Right hindlimb (tissue), 1 donor: Measurements from ENCODE around the gene DPAGT1.
"Not testable (repeated sequence)": the region's sequence is repeated elsewhere in the genome, so short reads cannot be mapped to it uniquely, and the experiment has no call there.

Experiments used
- DNase-seq: peaks from one replicate; pipeline ENCODE4 v3.0.0-alpha.2; 2018

Gene DPAGT1

DNA sequence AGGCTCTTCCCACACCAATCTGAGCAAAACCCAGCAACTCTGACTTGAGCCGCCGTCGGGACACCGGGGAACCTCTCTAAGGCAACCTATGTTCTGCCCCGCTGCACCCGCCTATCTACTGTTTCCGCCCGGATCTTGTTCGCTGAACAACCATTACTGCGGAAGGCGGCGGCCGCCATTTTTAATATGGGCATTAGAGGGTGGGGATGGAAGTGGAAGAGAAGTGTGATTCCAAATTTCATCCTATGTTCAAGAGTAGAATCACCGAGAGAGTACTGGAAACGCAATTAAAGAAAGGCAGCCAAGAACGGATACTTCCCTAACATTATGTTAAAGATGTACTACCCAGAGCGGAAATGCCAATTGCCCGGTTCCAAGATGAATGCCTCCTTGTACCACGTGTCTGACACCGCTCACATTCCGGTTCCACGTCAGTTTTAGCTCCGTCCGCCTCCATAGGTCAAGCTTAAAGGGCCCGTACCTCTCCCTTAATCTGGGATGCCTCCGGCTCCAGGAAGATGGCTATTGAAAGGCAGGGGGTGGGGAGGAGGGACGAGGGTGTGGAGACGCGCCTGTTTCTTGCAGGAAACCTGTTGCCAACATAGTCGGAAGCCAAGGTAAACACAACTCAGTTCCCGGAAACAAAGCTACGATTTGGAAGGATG, at the start of gene DPAGT1:
Gene DPAGT1 (minus strand): TSS at position 95 of the 665 bp plus-strand sequence. CDS start 198 bp downstream, outside the sequence.
- DNase-seq, result peak; percentile 96

DNA sequence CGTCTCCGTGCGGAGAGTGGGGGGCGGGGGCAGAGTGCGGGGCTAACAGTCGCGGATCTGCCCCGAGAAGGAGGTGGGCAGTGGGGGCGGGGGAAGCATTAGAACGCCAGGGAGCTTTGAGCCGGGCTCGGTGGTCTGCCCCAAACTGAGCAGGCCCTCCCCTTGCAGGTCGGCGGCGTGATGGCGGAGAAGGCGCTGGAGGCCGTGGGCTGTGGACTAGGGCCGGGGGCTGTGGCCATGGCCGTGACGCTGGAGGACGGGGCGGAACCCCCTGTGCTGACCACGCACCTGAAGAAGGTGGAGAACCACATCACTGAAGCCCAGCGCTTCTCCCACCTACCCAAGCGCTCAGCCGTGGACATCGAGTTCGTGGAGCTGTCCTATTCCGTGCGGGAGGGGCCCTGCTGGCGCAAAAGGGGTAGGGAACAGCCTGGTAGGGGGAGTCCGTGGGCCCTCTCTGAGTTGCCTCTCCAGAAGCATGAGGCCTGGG, 48.2 kb upstream of the DPAGT1 start:
- no peak for DNase-seq

DNA sequence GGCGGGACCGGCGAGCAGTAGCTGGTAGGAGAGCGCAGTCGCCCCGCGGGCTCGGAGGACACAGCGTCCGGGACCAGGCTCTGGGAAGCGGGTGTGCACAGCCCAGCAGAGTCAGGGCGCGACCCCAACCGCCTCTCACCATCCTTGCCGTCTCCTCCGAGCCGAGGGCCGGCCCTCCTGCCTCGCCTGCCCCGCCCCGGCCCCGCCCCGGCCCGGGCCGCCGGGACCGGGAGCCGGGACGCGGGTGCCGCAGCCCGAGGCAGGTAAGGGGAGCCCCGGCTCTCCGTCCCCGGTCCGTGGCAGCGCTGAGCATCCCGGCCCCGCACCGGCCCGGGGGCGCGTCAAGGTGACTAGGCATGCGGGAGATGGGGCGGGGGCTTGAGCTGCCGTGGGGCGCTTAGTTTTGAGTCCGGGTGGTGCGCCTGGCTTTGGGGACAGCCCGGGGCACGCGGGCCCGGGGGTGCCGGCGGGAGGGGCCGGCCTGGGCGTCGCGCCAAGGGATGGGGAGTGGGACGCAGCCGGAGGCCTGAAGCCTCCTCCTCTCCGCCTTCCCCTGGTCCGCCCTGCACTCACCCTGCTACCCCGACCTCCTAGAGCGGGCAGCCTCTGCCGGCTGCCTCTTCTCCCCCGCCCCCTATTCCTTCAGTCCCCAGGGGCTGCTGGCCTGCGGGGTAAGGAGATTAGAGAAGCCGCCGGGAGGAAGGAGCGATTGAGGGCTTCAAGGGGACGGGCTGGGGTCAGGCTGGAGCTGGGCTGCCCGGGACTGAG, 47.5 kb upstream of the DPAGT1 start, which contains the start of gene ABCG4:
Gene ABCG4 (plus strand): TSS at position 35 of the 768 bp plus-strand sequence. CDS start 914 bp downstream, outside the sequence.
- DNase-seq, result no peak

DNA sequence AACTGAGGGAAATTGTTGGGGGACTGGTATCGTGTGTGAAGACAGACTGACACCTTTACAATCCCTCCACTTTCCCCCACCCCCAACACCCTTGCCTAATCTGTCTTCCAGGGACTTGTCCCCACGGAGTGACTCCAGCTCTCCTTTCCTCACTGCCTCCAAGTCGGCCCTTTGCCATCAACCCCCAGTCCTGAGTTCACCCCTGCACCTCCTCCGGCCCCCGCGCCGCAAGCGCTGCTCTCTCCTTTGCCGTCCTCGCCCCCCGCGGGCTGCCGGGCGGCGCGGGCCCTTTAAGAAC, 47.0 kb upstream of the DPAGT1 start:
- no peak for DNase-seq

DNA sequence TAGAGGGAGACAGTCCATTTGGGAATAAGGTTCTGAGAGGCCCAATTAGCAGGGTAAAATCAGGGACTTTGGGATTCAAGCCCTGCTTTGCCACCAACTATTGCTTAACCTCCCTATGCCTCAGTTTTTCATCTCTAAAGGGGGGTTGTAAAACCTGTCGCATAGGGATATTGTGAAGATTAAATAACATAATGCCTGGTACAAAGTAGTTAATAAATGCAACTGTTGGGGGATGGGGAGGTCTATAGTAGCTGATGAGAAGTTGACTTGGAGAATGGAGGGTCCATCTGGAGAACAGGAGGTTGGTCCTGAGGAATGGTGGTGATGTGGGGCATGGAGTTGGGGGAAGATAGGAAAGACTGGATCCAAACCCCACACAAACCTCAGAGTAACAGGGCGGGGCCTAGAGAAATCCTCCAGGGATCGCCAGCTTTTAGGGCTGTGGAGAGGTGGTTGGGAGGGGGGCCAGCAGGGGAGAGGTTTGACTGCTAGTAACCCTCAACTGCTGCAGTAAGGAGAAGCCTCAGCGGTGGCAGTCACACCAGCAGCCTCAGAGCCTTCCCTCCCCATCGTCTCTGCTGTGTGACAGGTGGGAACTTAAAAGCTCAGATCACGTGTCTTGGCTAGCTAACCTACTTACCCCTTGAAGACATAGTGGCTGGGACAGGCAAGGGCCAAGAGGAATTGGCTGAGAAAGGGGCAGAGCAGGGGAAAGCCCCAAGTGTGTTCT, 46.1 kb upstream of the DPAGT1 start:
- DNase-seq, result no peak

DNA sequence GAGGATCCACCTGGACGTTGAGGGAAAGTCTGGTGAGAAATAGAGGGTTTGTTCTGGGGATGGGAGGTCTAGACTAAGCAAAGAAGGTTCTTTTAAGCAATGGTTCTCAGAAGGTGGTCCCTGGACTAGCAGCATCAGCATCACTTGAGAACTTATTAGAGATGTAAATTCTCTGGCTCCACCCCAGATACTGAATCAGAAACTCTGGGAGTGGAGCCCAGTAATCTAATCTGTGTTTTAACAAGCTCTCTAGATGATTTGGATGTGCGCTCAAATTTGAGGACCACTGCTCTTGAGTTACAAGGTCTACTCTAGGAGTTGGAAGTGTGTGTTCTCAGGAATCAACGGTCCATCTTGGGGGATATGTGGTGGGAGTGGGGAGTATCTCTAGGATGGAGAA, 43.9 kb upstream of the DPAGT1 start:
- DNase-seq, result no peak

DNA sequence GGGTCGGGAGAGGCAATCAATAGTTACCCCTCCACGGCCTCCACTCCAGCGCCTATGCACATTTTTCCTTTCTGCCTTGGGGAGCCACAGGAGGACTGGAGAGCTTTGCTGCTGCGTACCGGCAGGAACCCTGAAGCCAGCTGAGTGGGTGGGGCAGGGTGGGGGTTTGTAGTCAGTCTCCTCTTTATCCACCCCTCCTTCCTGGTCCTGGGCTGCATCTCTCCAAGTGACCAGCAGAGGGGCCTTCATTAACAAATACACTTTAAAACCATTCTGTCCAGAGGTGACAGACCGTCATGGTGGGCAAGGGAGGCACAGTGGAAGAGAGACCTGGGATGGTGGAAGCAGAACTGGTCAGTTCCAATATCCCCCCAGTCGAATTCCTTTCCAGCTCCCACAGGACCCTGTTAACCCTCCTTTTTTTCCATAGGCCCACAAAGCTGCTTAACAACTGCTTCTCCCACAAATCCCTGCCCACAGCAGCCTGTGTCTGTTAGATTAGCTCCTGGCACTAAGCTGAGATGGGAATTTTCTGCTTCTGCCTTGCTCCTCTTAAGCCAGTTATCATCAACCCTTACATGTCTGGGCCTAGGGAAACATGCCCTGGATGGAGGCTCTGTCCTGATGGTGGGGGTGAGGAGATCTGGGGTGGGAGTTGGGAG, 43.3 kb upstream of the DPAGT1 start:
- peak; percentile 73 for DNase-seq

DNA sequence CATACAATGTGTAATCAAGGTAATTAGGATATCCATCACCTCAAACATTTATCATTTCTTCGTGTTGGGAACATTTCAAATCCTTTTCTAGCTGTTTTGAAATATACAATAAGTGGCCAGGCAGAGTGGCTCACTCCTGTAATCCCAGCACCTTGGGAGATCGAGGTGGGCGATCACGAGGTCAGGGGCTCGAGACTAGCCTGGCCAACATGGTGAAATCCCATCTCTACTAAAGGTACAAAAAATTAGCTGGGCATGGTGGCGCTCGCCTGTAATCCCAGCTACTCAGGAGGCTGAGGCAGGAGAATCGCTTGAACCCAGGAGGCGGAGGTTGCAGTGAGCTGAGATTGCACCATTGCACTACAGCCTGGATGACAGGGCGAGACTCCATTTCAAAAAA, 37.6 kb upstream of the DPAGT1 start:
- not testable (repeated sequence) for DNase-seq

DNA sequence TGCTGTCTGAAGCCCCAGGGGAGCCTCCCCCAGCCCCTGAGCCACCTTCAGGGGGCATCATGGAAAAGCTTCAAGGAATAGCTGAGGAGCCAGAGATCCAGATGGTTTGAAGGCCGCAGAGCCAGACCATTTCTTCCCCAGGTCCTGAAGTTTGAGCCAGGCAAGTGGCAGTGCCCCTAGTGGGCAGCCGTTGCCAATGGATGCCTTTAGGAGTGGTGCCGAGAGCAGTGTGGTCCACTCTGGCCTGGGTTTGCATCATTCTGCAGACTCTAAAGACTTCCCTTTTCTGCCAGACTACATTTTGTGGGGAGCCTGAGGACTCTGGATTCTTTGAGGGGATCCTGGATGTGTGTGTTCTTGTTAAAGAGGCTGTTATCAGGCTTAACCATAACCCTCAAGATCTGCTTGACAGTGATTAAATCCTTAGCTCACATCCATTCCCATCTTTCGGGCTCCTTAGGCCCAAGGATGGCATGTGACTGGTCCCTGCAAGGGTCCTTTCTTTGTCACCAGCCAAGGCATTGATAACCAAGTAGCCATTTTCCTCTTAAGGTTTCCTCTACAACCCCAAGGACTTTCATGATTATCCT, 32.8 kb upstream of the DPAGT1 start:
- no peak for DNase-seq

DNA sequence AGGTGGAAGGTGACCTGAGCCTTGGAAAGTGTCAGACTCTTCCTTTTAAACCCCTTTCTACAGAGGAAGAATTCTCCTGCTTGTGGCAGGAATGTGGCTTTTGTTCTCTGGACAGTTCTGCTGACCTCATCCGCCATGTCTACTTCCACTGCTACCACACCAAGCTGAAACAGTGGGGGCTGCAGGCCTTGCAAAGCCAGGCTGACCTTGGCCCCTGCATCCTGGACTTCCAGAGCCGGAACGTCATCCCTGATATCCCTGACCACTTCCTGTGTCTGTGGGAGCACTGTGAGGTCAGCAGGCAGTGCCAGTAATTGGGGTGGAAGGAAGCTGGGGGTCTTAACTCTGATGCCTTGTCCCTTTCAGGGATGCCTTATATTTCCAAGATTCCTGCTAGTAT, 29.0 kb upstream of the DPAGT1 start:
- DNase-seq, result no peak

DNA sequence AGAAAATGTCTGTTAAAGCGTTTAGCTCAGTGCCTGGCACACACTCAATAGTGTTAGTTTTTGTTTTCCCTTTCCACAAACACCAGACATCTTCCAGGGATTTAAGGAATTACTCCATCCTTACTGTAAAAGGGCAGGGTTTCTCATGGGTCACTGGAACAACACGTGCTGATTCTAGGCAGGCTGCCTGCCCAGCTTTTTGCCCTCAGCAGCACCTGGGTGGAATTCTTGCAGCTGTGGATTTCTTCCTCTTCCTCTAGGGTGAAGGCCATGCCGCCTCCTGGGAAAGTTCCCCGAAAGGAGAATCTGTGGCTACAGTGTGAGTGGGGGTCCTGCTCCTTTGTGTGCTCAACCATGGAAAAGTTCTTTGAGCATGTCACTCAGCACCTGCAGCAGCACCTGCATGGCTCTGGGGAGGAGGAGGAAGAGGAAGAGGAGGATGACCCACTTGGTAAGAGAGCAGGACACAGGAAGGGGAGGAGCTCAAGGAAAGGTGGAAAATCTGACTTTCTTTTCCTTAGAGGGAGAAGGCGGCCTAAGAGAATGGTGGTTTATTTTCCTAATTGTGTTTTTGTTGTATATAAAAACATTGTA, 25.1 kb upstream of the DPAGT1 start:
- no peak for DNase-seq

DNA sequence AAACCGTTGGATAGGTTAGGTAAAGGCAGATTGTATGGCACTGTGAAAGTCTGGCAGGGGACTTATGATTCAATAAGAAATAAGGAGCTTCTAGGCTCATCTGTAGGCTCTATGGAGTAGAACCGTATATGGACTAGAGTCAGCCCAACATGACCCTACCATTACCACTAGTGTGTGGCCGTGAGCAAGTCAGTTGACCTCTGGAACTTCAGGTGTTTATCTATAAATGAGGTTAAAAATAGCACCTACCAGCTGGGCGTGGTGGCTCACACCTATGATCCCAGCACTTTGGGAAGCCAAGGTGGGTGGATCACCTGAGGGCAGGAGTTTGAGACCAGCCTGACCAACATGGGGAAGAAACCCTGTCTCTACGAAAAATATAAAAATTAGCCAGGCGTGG, 24.2 kb upstream of the DPAGT1 start:
- DNase-seq, result no peak

DNA sequence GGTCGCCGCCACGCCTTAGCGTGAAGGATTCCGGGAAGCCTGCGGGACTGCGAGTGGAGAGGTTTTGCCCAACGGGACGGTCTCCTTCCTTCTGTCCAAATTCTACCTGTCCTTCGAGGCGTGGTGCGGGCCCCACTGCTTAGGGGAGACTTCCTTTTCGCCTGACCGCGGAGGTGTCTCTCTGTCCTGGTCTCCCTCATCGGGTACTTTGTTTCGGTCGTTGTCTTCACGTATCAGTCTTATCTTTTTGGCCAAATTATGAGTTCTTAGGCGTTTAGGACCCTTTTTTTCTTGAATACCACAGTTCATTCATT, 20.1 kb upstream of the DPAGT1 start:
- no peak for DNase-seq

DNA sequence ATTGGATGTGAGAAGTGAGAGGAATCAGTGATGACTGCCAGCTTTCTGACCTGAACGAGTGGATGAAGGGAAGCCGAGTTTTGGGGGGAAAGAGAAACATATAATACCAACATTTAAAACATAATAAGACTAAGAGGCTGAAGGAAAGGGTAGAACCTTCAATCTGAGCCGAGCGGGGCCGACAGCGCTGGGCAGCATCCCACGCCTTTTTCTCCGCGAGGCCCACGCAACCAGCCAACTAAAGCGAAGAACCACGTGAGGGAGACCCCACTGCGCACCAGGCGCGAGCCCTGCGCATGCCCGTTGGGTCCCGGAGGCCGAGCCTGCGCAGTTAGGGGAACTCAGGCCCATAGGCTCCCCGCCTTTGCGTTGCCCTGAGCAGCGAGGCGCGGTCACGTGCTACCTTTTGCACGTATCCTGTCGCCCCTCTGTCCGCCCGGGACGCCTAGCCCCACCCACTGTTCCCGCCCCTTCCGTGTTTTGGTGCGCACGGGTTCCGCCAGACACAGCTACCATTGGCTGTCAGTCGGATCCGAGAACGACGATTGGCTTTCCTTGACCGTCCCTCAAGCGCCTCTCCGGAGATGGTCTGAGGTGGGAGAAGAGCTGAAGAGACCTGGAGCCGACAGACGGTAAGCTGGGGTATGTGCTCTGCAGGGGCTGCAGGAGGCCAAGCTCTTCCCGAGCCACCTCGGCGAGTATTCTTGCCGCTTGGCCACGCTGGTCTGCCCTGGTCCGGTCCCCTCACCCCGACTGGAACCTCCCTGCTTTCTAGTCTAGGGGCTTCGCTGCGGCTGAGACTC, 19.6 kb upstream of the DPAGT1 start, which contains the start of gene HINFP:
Gene HINFP (plus strand): TSS at position 573 of the 803 bp plus-strand sequence. CDS start 5,365 bp downstream, outside the sequence.
- DNase-seq, result peak; percentile 100

DNA sequence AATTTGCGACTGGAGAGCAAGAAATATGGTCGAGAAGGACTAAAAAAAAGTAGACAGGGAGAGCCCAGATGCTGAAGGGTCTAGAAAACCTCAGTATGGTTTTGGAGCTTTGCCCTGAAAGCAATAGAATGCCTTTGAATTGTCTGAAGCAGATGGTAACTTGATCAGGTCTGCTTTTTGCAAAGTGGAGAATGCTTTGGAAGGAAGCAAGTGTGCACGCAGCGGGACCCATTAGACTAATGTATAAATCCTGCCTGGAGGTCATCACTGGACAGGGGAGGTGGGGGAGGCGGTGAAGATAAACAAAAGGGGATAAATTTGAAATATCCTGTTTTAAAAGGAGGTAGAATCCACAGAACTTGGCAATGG, 19.0 kb upstream of the DPAGT1 start:
- DNase-seq, result peak; percentile 50

DNA sequence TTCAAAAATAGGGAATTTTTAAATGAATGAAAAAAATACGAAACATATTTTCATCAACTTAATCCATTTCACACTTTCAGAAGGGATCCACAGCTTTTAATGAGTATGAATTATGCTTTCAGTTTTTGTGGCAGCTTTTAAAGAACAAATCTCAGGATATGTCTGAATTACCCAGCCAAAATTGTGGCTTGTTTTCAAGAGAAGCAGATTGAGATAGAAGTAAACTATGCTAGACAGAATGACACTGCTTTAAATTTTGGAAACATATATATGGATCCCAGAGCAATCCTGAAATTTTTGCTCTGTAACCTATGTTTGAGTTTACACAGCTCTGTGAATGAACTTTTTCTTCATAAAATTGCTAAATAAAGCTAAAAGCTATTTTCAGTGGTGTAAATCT, 17.3 kb upstream of the DPAGT1 start:
- no peak for DNase-seq

DNA sequence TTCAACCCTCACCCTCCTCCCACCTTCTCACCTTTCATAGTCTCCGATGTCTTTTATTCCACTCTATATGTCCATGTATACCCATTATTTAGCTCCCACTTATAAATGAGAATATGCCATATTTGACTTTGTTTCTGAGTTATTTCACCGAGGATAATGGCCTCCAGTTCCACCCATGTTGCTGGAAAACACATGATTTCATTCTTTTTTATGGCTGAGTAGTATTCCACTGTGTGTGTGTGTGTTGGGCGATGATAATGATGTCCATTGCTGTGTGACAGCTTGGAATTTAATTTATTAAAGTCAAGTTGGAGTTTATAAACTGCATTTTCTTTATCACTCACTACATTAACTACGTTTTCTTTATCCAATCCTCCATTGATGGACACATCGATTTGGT, 16.6 kb upstream of the DPAGT1 start:
- DNase-seq, result no peak

DNA sequence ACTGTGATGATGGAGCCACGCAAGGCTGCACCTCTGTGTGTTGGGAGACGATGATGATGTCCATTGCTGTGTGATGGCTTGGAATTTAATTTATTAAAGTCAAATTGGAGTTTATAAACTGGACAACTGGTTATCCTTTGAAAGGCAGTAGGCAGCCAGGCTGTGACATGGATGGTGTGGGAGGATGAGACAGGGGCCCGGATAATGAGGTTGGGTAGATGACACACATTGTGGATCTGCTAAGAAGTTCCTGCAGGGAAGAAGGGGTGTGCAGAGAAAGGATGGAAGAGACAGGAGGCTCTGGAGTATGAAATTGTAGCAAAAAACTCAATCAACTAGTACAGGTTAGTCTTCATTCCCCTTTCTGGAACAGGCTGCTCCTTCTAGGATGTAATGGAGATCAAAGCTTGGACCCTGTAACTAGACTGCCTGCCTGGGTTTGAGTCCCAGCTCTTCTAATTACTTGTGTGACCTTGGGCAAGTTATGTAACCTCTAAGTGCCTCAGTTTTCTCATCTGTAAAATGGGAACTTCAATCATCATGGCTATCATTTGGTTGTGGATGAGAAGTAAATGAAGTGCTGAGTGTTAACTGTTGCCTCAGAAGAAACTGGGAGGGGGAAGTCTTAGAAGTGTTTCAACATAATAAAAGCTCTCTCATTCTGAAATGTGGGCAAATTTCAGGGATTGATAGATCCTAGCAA, 15.5 kb upstream of the DPAGT1 start:
- DNase-seq, result no peak

DNA sequence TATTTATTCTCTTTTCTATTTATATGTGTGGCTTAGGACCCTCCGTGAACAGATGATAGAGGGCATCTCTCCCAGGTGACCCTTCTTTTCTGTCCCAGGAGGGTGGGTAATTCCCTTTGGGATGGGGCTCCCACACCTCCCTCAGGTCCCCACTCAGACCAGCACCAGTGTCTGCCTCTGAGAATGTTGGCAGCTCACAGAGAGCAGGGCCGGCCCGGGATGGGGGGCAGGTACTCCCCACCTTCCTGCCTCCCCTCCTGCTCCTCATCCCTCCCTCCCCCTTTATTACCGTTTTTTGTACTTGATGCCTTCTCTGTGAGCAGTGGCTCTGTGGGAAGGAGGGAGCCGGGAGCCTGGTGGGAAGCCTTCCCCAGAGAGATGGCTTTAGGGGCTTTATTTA, 14.9 kb upstream of the DPAGT1 start:
- DNase-seq, result no peak

DNA sequence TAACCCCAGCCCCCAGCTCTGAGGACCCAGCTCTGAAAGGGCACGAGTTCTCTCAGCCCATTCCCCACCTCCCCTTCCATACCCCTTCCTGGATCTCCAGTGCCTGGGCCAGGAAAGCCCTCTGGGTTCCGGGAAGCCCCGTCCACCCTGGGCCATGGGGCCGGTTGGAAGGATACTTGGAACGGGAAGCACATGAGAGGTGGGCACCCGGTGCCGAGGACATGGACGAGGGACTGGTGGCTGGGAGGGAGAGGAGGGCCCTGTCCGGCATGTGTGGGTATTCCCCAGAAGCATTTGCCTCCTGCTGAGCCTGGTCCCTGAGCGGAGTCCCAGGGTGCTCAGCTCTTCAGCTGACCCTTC, 14.6 kb upstream of the DPAGT1 start:
- no peak for DNase-seq
